GM10248 (cell line): ENCODE data around the gene EME1.

Experiments used
- CTCF ChIA-PET: fragments of 300-600 bp; sonication (Branson Sonifier 250); formaldehyde crosslinking; extraction: SDS; loops from one replicate; lab custom pipeline; 2021; ENCODE audit warnings: antibody characterized with exemption; lab: Yijun Ruan, JAX
- POLR2A ChIA-PET: fragments of 350-650 bp; sonication (Branson Sonifier 250); formaldehyde crosslinking; extraction: SDS; loops from one replicate; lab custom pipeline; 2020; ENCODE audit warnings: antibody characterized with exemption; lab: Yijun Ruan, JAX
- DNase-seq: peaks from one replicate; pipeline ENCODE4 v3.0.0; 2012; ENCODE audit errors: extremely low spot score
- CTCF ChIP-seq: IDR thresholded peaks from 2 replicates; pipeline ENCODE4 v1.5.1; 2012; ENCODE audit warnings: mild to moderate bottlenecking, low read depth; ENCODE audit errors: extremely low read depth, missing control alignments, control extremely low read depth

EME1 gene

GRCh38 chr17:50355701-50356341 lies 17.2 kb upstream of the EME1 start:
- POLR2A ChIA-PET, result interaction anchor here (0.8 to 1.2 kb wide), 2 partner anchors 10 to 27 kb away, joined by 4 read pairs; no protein-coding TSS in a partner anchor
- TF ChIP-seq CTCF, result no peak
- DNase-seq, result no peak
- CTCF ChIA-PET, result interaction anchor here (1.3 to 2.7 kb wide), 2 partner anchors 13 to 41 kb away, joined by 4 to 11 read pairs; partner anchors contain the start of gene LRRC59

GRCh38 chr17:50356418-50356817 lies 16.6 kb upstream of the EME1 start:
- no peak for TF ChIP-seq CTCF
- no peak for DNase-seq
- ChIA-PET POLR2A (interaction anchor here (0.8 kb wide), 1 partner anchor 27 kb away, joined by 4 read pairs; no protein-coding TSS in a partner anchor), CTCF (interaction anchor here (2.7 kb wide), 1 partner anchor 40 kb away, joined by 11 read pairs; the partner anchor contains the start of gene LRRC59)

GRCh38 chr17:50356892-50357510 lies 16.0 kb upstream of the EME1 start:
- POLR2A ChIA-PET, result interaction anchor here (0.8 kb wide), 1 partner anchor 26 kb away, joined by 4 read pairs; no protein-coding TSS in a partner anchor
- CTCF ChIA-PET, result no interaction called here
- no peak for TF ChIP-seq CTCF
- no peak for DNase-seq

- POLR2A ChIA-PET, result no interaction called here
- no peak for TF ChIP-seq CTCF
- CTCF ChIA-PET, result interaction anchor here (1.3 to 5.6 kb wide), 4 partner anchors 12 to 158 kb away, joined by 3 to 66 read pairs (median 6); partner anchors contain the start of genes EME1, LRRC59, MRPL27 and XYLT2
- DNase-seq, result no peak
These were observed 14.9 kb upstream of the EME1 start for GRCh38 chr17:50358177-50358576.

- ChIA-PET POLR2A (no interaction called here), CTCF (interaction anchor here (1.0 to 5.6 kb wide), 7 partner anchors 13 to 88 kb away, joined by 3 to 66 read pairs (median 4); partner anchors contain the start of genes EME1, LRRC59, MRPL27 and XYLT2)
- DNase-seq, result no peak
- TF ChIP-seq CTCF, result no peak
These were observed 13.9 kb upstream of the EME1 start for GRCh38 chr17:50359005-50359699.

GRCh38 chr17:50359998-50360461 lies 13.0 kb upstream of the EME1 start:
- POLR2A ChIA-PET, result interaction anchor here (0.6 kb wide), 2 partner anchors 17 to 573 kb away, joined by 3 to 7 read pairs; no protein-coding TSS in a partner anchor
- no peak for TF ChIP-seq CTCF
- DNase-seq, result no peak
- CTCF ChIA-PET, result interaction anchor here (0.7 to 5.6 kb wide), 9 partner anchors 12 to 335 kb away, joined by 3 to 66 read pairs (median 4); partner anchors contain the start of genes EME1, LRRC59, MRPL27 and XYLT2
